Endothelial cell (in vitro differentiated cells): ENCODE results near the gene URI1. TPM values are rescaled to one million over a fixed set of nuclear protein-coding genes. Genes with fewer than 3 reads are reported as not detected.

Source experiments
- DNase-seq: peaks from one replicate; pipeline ENCODE4 v3.0.0; 2021; ENCODE audit warnings: low spot score
- H3K27ac Mint-ChIP-seq: one replicate; pipeline ENCODE4 v1.8.0; 2021; ENCODE audit warnings: mixed read lengths, inconsistent platforms; ENCODE audit not compliant: unreplicated experiment
- H3K27me3 Mint-ChIP-seq: one replicate; pipeline ENCODE4 v1.8.0; 2021; ENCODE audit warnings: mild to moderate bottlenecking, moderate library complexity, mixed read lengths, inconsistent platforms; ENCODE audit not compliant: unreplicated experiment
- H3K36me3 Mint-ChIP-seq: one replicate; pipeline ENCODE4 v1.8.0; 2021; ENCODE audit warnings: mild to moderate bottlenecking, low read depth, mixed read lengths, inconsistent platforms; ENCODE audit not compliant: unreplicated experiment
- H3K4me1 Mint-ChIP-seq: one replicate; pipeline ENCODE4 v1.8.0; 2021; ENCODE audit warnings: mild to moderate bottlenecking, mixed read lengths, inconsistent platforms; ENCODE audit not compliant: unreplicated experiment
- H3K4me3 Mint-ChIP-seq: one replicate; pipeline ENCODE4 v1.8.0; 2021; ENCODE audit warnings: mild to moderate bottlenecking, mixed read lengths, inconsistent platforms; ENCODE audit not compliant: unreplicated experiment
- H3K9me3 Mint-ChIP-seq: one replicate; pipeline ENCODE4 v1.8.0; 2021; ENCODE audit warnings: mixed read lengths, inconsistent platforms; ENCODE audit not compliant: unreplicated experiment
- CTCF ChIP-seq: fragments of 200-600 bp; sonication (generic); IDR thresholded peaks from one replicate; pipeline ENCODE4 v1.5.0; 2021; ENCODE audit warnings: antibody characterized with exemption; ENCODE audit not compliant: unreplicated experiment
- total RNA-seq: library from RNA; stranded (reverse); fragmentation: NEBNext Ultra II Directional; extraction: Animal tissue kit (Norgen Biotek cat#: 25700); gene quantifications from one replicate; pipeline ENCODE4 v1.2.1, GENCODE V29; 2021; ENCODE audit not compliant: unreplicated experiment

URI1 gene
- total RNA-seq, 1 donor from 2014 or later = 38.2 TPM

- H3K4me3 Mint-ChIP-seq = peak overlapping the region; percentile 71
- no peaks in the 10 kb centered on the region for H3K9me3 Mint-ChIP-seq
- no peak for DNase-seq
- no peaks in the 10 kb centered on the region for H3K36me3 Mint-ChIP-seq
- H3K4me1 Mint-ChIP-seq = peaks cover 7% of the 10 kb centered on the region
- H3K27ac Mint-ChIP-seq = no peak overlapping the region
- H3K27me3 Mint-ChIP-seq = peaks cover 14% of the 10 kb centered on the region
- no peak for TF ChIP-seq CTCF
Measured at GRCh38 chr19:29940971-29941585, 961 bp upstream of the URI1 start.

GRCh38 chr19:29942404-29943261 is 594 bp downstream of the URI1 start:
- Mint-ChIP-seq H3K36me3 (no peaks in the 10 kb centered on the region), H3K27ac (peak overlapping the region; percentile 89), H3K9me3 (no peaks in the 10 kb centered on the region), H3K4me3 (peak overlapping the region; percentile 96), H3K27me3 (peaks cover 12% of the 10 kb centered on the region), H3K4me1 (peaks cover 7% of the 10 kb centered on the region)
- TF ChIP-seq CTCF = no peak
- DNase-seq = peak; percentile 50

- Mint-ChIP-seq H3K36me3 (peaks cover 3% of the 10 kb centered on the region), H3K9me3 (no peaks in the 10 kb centered on the region), H3K27ac (no peak overlapping the region), H3K27me3 (peaks cover 8% of the 10 kb centered on the region), H3K4me1 (peaks cover 7% of the 10 kb centered on the region), H3K4me3 (peak overlapping the region; percentile 96)
- DNase-seq = no peak
- TF ChIP-seq CTCF = no peak
Measured at GRCh38 chr19:29943615-29944014, 1.6 kb downstream of the URI1 start.

- Mint-ChIP-seq H3K9me3 (no peaks in the 10 kb centered on the region), H3K36me3 (peaks cover 4% of the 10 kb centered on the region), H3K27ac (no peak overlapping the region), H3K27me3 (peaks cover 7% of the 10 kb centered on the region), H3K4me3 (peak overlapping the region; percentile 51), H3K4me1 (peaks cover 7% of the 10 kb centered on the region)
- DNase-seq = no peak
- no peak for TF ChIP-seq CTCF
Measured at GRCh38 chr19:29944390-29945012, 2.5 kb downstream of the URI1 start.

GRCh38 chr19:29945017-29945416 is 3.0 kb downstream of the URI1 start:
- no peak overlapping the region for H3K4me3 Mint-ChIP-seq
- DNase-seq = no peak

More at GRCh38 chr19:29945017-29945416, 3.0 kb downstream of the URI1 start:
- Mint-ChIP-seq H3K4me1 (peaks cover 7% of the 10 kb centered on the region), H3K27ac (no peak overlapping the region), H3K36me3 (peaks cover 4% of the 10 kb centered on the region), H3K27me3 (peaks cover 5% of the 10 kb centered on the region), H3K9me3 (no peaks in the 10 kb centered on the region)
- TF ChIP-seq CTCF = no peak
